Omental fat pad (tissue), 4 donors: ENCODE data around the gene CALM1. TPM values are rescaled to one million over a fixed set of nuclear protein-coding genes. Genes with fewer than 3 reads are reported as not detected.

Experiments
- ATAC-seq: fragments of 150-250 bp; one replicate; pipeline ENCODE4 v1.9.1; 2016; ENCODE audit warnings: mild to moderate bottlenecking, moderate library complexity; ENCODE audit not compliant: low FRiP score
- DNase-seq: peaks from one replicate; pipeline ENCODE4 v3.0.0-alpha.2; 2019; ENCODE audit warnings: low spot score
- CTCF ChIP-seq, 3 donors: fragments of 450-650 bp; IDR thresholded peaks; one replicate each; pipeline ENCODE4 v1.5.1; 2016 to 2017; ENCODE audit warnings: antibody characterized with exemption in 3 of 3, mild to moderate bottlenecking in 3 of 3, moderate library complexity in 2 of 3
- total RNA-seq, 4 donors: library from RNA; depleted of rRNA; stranded (reverse); fragments of >200 nt; gene quantifications; one replicate each; pipeline ENCODE4 v1.1.0, GENCODE V29; 2016

The CALM1 gene
- total RNA-seq, 4 donors from 2014 or later = 286 to 443 (median 356) TPM

- ATAC-seq (no peak), DNase-seq (no peak)
- no peak for TF ChIP-seq CTCF (IDR thresholded peaks at IDR 0.05)
Observed at GRCh38 chr14:90428676-90429075, 31.8 kb downstream of the CALM1 start.

- ATAC-seq (no peak), DNase-seq (no peak)
- no peak for TF ChIP-seq CTCF (IDR thresholded peaks at IDR 0.05)
Observed at GRCh38 chr14:90429236-90429635, 32.4 kb downstream of the CALM1 start.

DNA sequence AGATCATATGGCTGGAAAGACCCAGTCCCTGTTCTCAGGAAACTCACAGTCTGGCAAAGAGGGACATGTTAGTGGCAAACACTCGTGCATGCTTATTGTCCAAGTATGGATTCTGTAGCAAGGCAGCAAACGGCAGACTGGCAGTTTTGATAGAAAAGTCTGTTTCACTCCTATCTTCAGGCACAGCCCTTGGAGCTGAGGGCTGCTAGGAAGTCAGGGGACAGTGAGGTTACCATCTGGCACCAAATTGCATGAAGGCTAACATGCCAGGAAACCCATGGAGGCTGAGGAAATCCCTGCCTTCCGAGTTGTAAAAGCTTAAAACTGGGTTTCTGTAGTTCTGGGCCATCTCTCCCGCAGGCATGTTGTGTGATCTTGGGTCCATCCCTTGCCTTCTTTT is 32.9 kb downstream of the CALM1 start:
- DNase-seq (no peak), ATAC-seq (no peak)
- no peak for TF ChIP-seq CTCF (IDR thresholded peaks at IDR 0.05)

- DNase-seq = no peak
- no peak for ATAC-seq
- TF ChIP-seq CTCF (IDR thresholded peaks at IDR 0.05) = no peak
Observed at GRCh38 chr14:90434370-90435020, 37.7 kb downstream of the CALM1 start.

- DNase-seq (no peak), ATAC-seq (no peak)
- TF ChIP-seq CTCF (IDR thresholded peaks at IDR 0.05) = no peak
Observed at GRCh38 chr14:90438841-90439240, 42.0 kb downstream of the CALM1 start.

DNA sequence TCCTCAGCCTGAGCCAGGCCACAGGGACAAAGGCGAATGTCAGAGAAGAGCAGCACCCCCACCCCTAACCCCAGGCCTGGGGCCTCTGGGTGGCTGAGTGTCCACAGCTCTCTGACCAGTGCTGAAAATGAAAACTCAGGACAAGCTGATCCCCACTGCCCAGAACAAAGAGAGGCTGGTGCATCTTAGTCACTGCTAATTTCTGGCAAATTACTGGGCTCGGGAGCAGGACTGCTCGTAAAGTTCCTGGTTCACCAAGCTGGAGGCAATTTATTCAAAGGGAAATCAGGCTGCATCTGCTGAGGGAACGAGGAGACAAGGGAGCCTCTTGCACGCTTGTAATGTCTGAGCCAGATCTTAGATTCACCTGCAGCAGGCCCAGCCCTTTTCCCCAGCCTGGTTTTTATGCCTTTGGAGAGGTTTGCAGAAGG is 43.2 kb downstream of the CALM1 start:
- no peak for ATAC-seq
- no peak for DNase-seq
- TF ChIP-seq CTCF (IDR thresholded peaks at IDR 0.05) = no peak

- DNase-seq = no peak
- ATAC-seq = no peak
- no peak for TF ChIP-seq CTCF (IDR thresholded peaks at IDR 0.05)
Observed at GRCh38 chr14:90440592-90440991, 43.8 kb downstream of the CALM1 start.
